Astrocyte (in vitro differentiated cells and primary cell): ENCODE data around the gene EGR1. TPM values are rescaled to one million over a fixed set of nuclear protein-coding genes. Genes with fewer than 3 reads are reported as not detected.
A peak's percentile ranks its signal among the peaks of the same experiment; 100 is the strongest.

ENCODE experiments used
- DNase-seq: peaks from one replicate; pipeline ENCODE4 v3.0.0-alpha.2; 2010; ENCODE audit warnings: low read depth
- FAIRE-seq: peaks from 2 replicates; lab custom pipeline; 2011; peaks lifted over from hg19 to GRCh38; lab: Jason Lieb, UNC
- H2AFZ ChIP-seq: 2 replicates; pipeline ENCODE4 v1.6.0; 2012; ENCODE audit warnings: low read depth, low read length, inconsistent platforms
- H3K27ac ChIP-seq: 2 replicates; pipeline ENCODE4 v1.5.1; 2011; ENCODE audit warnings: low read depth, low read length, inconsistent platforms
- H3K27me3 ChIP-seq: 2 replicates; pipeline ENCODE4 v1.6.0; 2011; ENCODE audit warnings: low read length, inconsistent platforms; ENCODE audit not compliant: insufficient read depth
- H3K36me3 ChIP-seq: 2 replicates; pipeline ENCODE4 v1.5.1; 2011; ENCODE audit warnings: low read length, inconsistent platforms; ENCODE audit not compliant: insufficient read depth
- H3K4me1 ChIP-seq: 2 replicates; pipeline ENCODE4 v1.5.1; 2011; ENCODE audit warnings: low read length, inconsistent platforms; ENCODE audit not compliant: insufficient read depth
- H3K4me2 ChIP-seq: 2 replicates; pipeline ENCODE4 v1.6.0; 2012; ENCODE audit warnings: low read length, inconsistent platforms
- H3K4me3 ChIP-seq: 2 replicates; pipeline ENCODE4 v1.5.1; 2011; ENCODE audit warnings: low read depth, mild to moderate bottlenecking, low read length, inconsistent platforms; ENCODE audit not compliant: insufficient read depth
- H3K79me2 ChIP-seq: 2 replicates; pipeline ENCODE4 v1.6.0; 2012; ENCODE audit warnings: mild to moderate bottlenecking, low read length, inconsistent platforms; ENCODE audit not compliant: insufficient read depth
- H3K9ac ChIP-seq: 2 replicates; pipeline ENCODE4 v1.6.0; 2012; ENCODE audit warnings: mild to moderate bottlenecking, low read length, inconsistent platforms
- H3K9me3 ChIP-seq: 2 replicates; pipeline ENCODE4 v1.5.1; 2012; ENCODE audit warnings: low read depth, mild to moderate bottlenecking, low read length, inconsistent platforms; ENCODE audit not compliant: insufficient read depth
- H4K20me1 ChIP-seq: 2 replicates; pipeline ENCODE4 v1.6.0; 2012; ENCODE audit warnings: low read length, inconsistent platforms; ENCODE audit not compliant: insufficient read depth
- H3K27ac Mint-ChIP-seq: one replicate; pipeline ENCODE4 v1.8.0; 2021; ENCODE audit warnings: mild to moderate bottlenecking, mixed read lengths; ENCODE audit not compliant: unreplicated experiment
- H3K27me3 Mint-ChIP-seq: one replicate; pipeline ENCODE4 v1.8.0; 2021; ENCODE audit warnings: low read depth, mixed read lengths; ENCODE audit not compliant: unreplicated experiment
- H3K36me3 Mint-ChIP-seq: one replicate; pipeline ENCODE4 v1.8.0; 2021; ENCODE audit warnings: low read depth, mixed read lengths; ENCODE audit not compliant: unreplicated experiment
- H3K4me1 Mint-ChIP-seq: one replicate; pipeline ENCODE4 v1.8.0; 2021; ENCODE audit warnings: low read depth, mixed read lengths; ENCODE audit not compliant: unreplicated experiment
- H3K4me3 Mint-ChIP-seq: one replicate; pipeline ENCODE4 v1.8.0; 2021; ENCODE audit warnings: mild to moderate bottlenecking, moderate library complexity, mixed read lengths; ENCODE audit not compliant: unreplicated experiment
- H3K9me3 Mint-ChIP-seq: one replicate; pipeline ENCODE4 v1.8.0; 2021; ENCODE audit warnings: mild to moderate bottlenecking, mixed read lengths; ENCODE audit not compliant: unreplicated experiment
- EZH2 ChIP-seq: IDR thresholded peaks from 2 replicates; pipeline ENCODE4 v1.6.1; 2012; ENCODE audit warnings: mild to moderate bottlenecking, low read length, inconsistent platforms; ENCODE audit not compliant: insufficient read depth
- total RNA-seq: library from RNA; stranded (reverse); gene quantifications from 2 replicates; pipeline ENCODE4 v1.2.1, GENCODE V29; 2021
- TF ChIP-seq, protein P1 (sequence below): IDR thresholded peaks from 2 replicates; pipeline ENCODE4 v1.5.1; 2011; ENCODE audit warnings: low read depth, mild to moderate bottlenecking, inconsistent platforms, low read length, moderate library complexity; ENCODE audit not compliant: insufficient read depth

EGR1 gene
- total RNA-seq, 1 donor from 2014 or later, result 31.5 TPM

DNA sequence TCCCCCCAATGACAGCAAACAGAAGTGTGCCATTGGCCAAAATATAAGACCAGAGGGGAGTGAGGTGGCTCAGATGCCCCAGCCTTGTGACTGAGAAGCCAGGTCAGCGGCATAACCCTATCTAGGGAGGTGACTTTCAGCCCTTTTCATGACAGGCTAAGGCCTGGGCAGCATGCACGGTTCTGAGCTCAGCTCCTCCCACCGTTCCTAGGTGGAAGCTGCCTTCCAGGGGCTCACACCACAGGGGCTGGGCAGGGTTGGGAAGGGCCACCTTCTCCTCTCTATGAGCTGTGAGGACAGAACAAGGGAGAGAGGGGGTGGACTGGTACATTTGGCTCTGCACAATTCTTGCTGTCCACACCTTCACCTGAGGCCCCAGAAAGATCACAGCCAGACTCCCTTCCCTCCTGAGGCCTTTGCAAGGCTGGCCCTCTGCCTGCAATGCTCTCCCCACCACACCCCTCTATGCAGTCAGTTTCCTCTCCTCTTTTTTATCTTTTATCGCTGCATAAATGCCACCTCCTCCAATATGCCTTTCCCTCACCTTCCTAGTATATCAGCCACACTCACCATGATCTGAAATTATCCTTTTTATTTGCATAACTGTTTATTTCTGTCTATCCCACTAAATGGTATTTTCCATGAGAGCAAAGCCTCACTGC, 5.1 kb upstream of the EGR1 start:
- Histone ChIP-seq H3K4me1 (peaks cover 10% of the 10 kb centered on the region), H3K4me3 (no peak overlapping the region), H3K79me2 (no peaks in the 10 kb centered on the region), H3K36me3 (no peaks in the 10 kb centered on the region), H3K4me2 (no peak overlapping the region), H3K9ac (no peak overlapping the region), H2AFZ (no peak overlapping the region), H3K27me3 (no peaks in the 10 kb centered on the region), H3K27ac (no peak overlapping the region), H4K20me1 (no peaks in the 10 kb centered on the region), H3K9me3 (no peaks in the 10 kb centered on the region)
- no peak overlapping the region for H3K27ac Mint-ChIP-seq
- peaks cover 23% of the 10 kb centered on the region for H3K27me3 Mint-ChIP-seq
- FAIRE-seq, result no peak
- no peaks in the 10 kb centered on the region for H3K9me3 Mint-ChIP-seq
- H3K4me1 Mint-ChIP-seq, result peaks cover 13% of the 10 kb centered on the region
- DNase-seq, result no peak
- H3K4me3 Mint-ChIP-seq, result peak overlapping the region; percentile 42
- TF ChIP-seq, protein P1, sequence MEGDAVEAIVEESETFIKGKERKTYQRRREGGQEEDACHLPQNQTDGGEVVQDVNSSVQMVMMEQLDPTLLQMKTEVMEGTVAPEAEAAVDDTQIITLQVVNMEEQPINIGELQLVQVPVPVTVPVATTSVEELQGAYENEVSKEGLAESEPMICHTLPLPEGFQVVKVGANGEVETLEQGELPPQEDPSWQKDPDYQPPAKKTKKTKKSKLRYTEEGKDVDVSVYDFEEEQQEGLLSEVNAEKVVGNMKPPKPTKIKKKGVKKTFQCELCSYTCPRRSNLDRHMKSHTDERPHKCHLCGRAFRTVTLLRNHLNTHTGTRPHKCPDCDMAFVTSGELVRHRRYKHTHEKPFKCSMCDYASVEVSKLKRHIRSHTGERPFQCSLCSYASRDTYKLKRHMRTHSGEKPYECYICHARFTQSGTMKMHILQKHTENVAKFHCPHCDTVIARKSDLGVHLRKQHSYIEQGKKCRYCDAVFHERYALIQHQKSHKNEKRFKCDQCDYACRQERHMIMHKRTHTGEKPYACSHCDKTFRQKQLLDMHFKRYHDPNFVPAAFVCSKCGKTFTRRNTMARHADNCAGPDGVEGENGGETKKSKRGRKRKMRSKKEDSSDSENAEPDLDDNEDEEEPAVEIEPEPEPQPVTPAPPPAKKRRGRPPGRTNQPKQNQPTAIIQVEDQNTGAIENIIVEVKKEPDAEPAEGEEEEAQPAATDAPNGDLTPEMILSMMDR, result no peak
- TF ChIP-seq EZH2, result no peak
- H3K36me3 Mint-ChIP-seq, result no peaks in the 10 kb centered on the region

DNA sequence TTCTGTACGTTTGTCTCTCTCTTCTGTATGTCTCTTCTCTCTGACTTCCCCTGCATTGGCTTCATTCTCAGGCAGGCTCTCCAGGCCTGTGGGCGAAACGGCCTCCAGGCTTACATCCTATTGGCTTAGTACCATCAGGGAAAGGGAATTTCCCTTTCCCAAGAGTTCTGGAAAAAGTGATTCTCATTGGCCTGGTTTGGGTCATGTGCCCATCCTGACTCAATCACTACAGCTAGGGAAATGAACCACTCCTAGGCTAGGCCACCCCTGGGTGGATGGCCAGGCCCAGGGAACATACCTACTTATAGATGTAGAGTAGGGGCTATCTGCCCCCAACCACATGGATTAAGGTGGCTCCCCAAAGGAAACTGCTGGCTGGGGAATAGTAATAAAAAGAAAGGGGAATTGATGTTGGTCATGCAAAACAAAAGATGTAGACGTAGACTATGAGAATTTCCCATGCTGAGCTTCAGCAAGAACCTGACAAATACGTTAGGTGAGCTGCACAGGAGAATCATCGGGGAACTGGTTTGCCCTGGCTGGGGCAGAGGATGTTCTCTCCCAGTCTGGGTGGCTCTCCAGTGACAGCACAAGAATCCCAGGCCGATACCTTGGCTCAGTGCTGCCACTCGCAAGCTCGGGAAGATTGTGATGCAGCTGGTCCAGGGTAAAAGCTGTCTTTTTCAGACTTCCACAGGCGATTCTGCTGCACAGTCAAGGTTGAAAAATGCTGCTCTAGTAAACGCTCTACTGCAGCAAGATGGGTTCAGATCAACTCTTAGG, 3.7 kb upstream of the EGR1 start:
- H3K36me3 Mint-ChIP-seq, result peaks cover 2% of the 10 kb centered on the region
- H2AFZ ChIP-seq, result peak overlapping the region; percentile 1

More for the DNA sequence above, 3.7 kb upstream of the EGR1 start:
- Histone ChIP-seq H4K20me1 (peaks cover 11% of the 10 kb centered on the region), H3K9me3 (no peaks in the 10 kb centered on the region), H3K9ac (no peak overlapping the region), H3K27me3 (no peaks in the 10 kb centered on the region), H3K4me3 (no peak overlapping the region), H3K79me2 (peaks cover 13% of the 10 kb centered on the region), H3K4me1 (peaks cover 11% of the 10 kb centered on the region), H3K36me3 (no peaks in the 10 kb centered on the region), H3K4me2 (no peak overlapping the region), H3K27ac (no peak overlapping the region)
- Mint-ChIP-seq H3K4me3 (no peak overlapping the region), H3K27me3 (peaks cover 18% of the 10 kb centered on the region), H3K4me1 (peaks cover 13% of the 10 kb centered on the region), H3K27ac (no peak overlapping the region), H3K9me3 (no peaks in the 10 kb centered on the region)
- TF ChIP-seq, protein P1, result no peak
- TF ChIP-seq EZH2, result no peak
- FAIRE-seq (peak; percentile 39), DNase-seq (peak; percentile 65)
